Fibroblast of gingiva (primary cell): ENCODE data around the gene ACHE.
"Not testable (repeated sequence)": the region's sequence is repeated elsewhere in the genome, so short reads cannot be mapped to it uniquely, and the experiment has no call there.

Source experiments
- DNase-seq: peaks from one replicate; pipeline ENCODE4 v3.0.0-alpha.2; 2011; ENCODE audit warnings: low read depth

Gene ACHE

GRCh38 chr7:100861616-100861985 lies 34.1 kb downstream of the ACHE start:
- DNase-seq = no peak

GRCh38 chr7:100860702-100861615 lies 34.7 kb downstream of the ACHE start:
- no peak for DNase-seq

GRCh38 chr7:100859856-100860255 lies 35.8 kb downstream of the ACHE start:
- no peak for DNase-seq

GRCh38 chr7:100856871-100857282 lies 38.8 kb downstream of the ACHE start:
- DNase-seq = no peak

- no peak for DNase-seq
These were observed 40.2 kb downstream of the ACHE start for GRCh38 chr7:100855515-100855914.

DNA sequence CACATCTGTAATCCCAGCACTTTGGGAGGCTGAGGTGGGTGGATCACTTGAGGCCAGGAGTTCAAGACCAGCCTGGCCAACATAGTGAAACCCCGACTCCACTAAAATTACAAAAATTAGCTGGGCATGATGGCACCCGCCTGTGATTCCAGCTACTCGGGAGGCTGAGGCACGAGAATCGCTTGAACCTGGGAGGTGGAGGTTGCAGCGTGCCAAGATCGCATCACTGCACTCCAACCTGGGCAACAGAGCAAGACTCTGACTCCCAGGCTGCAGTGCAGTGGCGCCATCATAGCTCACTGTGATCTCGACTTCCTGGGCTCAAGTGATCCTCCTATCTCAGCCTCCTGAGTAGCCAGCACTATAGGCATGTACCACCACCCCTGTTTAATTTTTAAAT lies 40.8 kb downstream of the ACHE start:
- DNase-seq = not testable (repeated sequence)

- no peak for DNase-seq
These were observed 41.4 kb downstream of the ACHE start for GRCh38 chr7:100854146-100854895.

DNA sequence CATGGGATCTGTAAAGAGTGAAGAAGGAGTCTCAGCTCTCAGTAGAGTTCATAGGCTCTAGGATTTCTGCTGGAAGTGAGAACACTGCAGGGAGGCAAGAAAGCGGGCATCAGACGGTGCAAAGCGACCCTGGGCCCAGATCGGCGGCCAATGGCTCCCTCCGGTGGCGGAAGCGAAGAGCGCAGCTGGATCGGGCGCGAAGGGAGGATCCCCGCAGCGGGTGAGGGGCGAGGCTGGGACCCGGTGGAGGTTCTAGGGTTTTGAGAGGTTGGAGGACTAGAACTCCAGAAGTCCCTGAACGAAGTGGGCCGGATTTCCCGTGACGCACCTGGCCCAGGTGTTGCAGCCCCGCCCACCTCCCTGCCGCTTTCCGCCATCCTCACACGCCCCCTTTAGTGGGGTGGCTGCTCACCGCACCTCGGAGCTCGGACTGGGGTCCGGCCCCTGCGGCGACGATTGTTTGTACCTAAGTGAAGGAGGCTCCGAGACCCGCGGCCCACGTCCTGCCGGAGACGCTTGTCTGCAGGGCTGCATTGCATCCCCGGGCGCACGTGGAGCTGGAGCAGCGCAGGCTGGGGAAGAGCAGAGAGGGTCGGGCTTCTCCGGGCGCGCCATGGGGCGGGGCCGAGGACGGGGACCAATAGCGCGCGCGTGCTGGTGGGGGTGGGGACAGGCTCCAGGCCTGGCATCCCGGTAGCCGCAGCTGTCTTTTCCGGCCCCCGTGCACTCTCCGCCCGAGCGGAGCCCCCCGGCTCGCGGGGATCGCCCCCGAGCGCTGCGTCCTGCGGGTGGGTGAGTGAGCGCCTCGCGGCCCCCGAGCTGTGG lies 43.4 kb downstream of the ACHE start, which contains the start of gene SLC12A9:
SLC12A9 (plus strand) TSS at position 666 of the 825 bp plus-strand sequence. CDS start 1,485 bp downstream, outside the sequence.
- peak; percentile 89 for DNase-seq

DNA sequence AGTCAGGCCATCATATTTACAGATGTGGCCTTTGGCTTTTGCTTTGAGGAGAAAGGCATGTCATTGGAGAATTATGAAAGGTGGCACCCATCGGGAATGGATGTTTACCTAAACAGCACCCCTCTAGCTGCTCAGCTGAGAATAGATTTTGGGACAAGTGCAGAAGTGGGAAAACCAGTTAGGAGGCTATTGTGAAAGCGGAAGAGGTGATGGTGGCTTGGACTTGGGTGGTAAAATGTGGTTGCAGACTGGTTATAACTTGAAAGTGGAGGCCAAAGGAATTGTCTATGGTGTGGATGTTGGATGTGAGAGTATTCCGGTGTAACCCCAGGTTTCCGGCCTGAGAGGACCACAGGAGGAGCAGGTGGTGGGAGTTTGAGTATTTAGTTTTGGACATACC lies 48.3 kb downstream of the ACHE start:
- no peak for DNase-seq

- DNase-seq = no peak
These were observed 55.1 kb downstream of the ACHE start for GRCh38 chr7:100840470-100841100.
